Liver (tissue), 9 donors: ENCODE results near the gene AIG1. TPM values are rescaled to one million over a fixed set of nuclear protein-coding genes. Genes with fewer than 3 reads are reported as not detected.

Experiments used
- DNase-seq: peaks from one replicate; pipeline ENCODE4 v3.0.0-alpha.2; 2017; ENCODE audit warnings: low spot score
- H3K27ac ChIP-seq, 2 donors: one replicate each; pipeline ENCODE4 v1.7.0; 2013; ENCODE audit warnings: inconsistent platforms in 2 of 2, low read length in 2 of 2, control low read depth in 1 of 2, low read depth in 1 of 2, mild to moderate bottlenecking in 1 of 2
- H3K27me3 ChIP-seq, 4 donors: one replicate each; pipeline versions ENCODE4 v1.6.1 to v1.7.0; 2013; ENCODE audit warnings: low read length in 3 of 4, inconsistent platforms in 1 of 4, mild to moderate bottlenecking in 1 of 4, moderate library complexity in 1 of 4; ENCODE audit not compliant: control insufficient read depth in 4 of 4, insufficient read depth in 4 of 4
- H3K36me3 ChIP-seq, 4 donors: one replicate each; pipeline versions ENCODE4 v1.6.1 to v1.7.0; 2013; ENCODE audit warnings: low read length in 3 of 4, mild to moderate bottlenecking in 3 of 4, low read depth in 1 of 4, moderate library complexity in 1 of 4; ENCODE audit not compliant: control insufficient read depth in 4 of 4, insufficient read depth in 3 of 4
- H3K4me1 ChIP-seq, 4 donors: one replicate each; pipeline versions ENCODE4 v1.6.1 to v1.7.0; 2013; ENCODE audit warnings: low read length in 3 of 4, mild to moderate bottlenecking in 3 of 4, moderate library complexity in 1 of 4; ENCODE audit not compliant: control insufficient read depth in 4 of 4, insufficient read depth in 4 of 4
- H3K4me3 ChIP-seq, 3 donors: one replicate each; pipeline versions ENCODE4 v1.6.1 to v1.7.0; 2013; ENCODE audit warnings: low read length in 3 of 3, control low read depth in 1 of 3, low read depth in 1 of 3, mild to moderate bottlenecking in 1 of 3
- H3K9ac ChIP-seq, 2 donors: one replicate each; pipeline ENCODE4 v1.7.0; 2013; ENCODE audit warnings: low read length in 2 of 2, mild to moderate bottlenecking in 2 of 2, moderate library complexity in 2 of 2, control low read depth in 1 of 2, low read depth in 1 of 2
- H3K9me3 ChIP-seq, 4 donors: one replicate each; pipeline versions ENCODE4 v1.6.1 to v1.7.0; 2013; ENCODE audit warnings: low read length in 3 of 4; ENCODE audit not compliant: control insufficient read depth in 4 of 4
- EGR1 ChIP-seq, 2 donors: IDR thresholded peaks; 2 replicates each; pipeline ENCODE4 v1.6.1; 2016 to 2018; ENCODE audit warnings: antibody characterized with exemption in 2 of 2, low read depth in 2 of 2
- FOXA1 ChIP-seq: IDR thresholded peaks from 2 replicates; pipeline ENCODE4 v1.6.1; 2016; ENCODE audit warnings: antibody characterized with exemption
- FOXA2 ChIP-seq: IDR thresholded peaks from 2 replicates; pipeline ENCODE4 v1.6.1; 2016; ENCODE audit warnings: antibody characterized with exemption
- GABPA ChIP-seq, 2 donors: IDR thresholded peaks in 1 of 2; conservative IDR thresholded peaks in 1 of 2; 2 replicates each; pipeline ENCODE4 v1.6.1; 2016; ENCODE audit warnings: antibody characterized with exemption in 2 of 2, mild to moderate bottlenecking in 1 of 2, moderate library complexity in 1 of 2
- HNF4A ChIP-seq, 2 donors: conservative IDR thresholded peaks; 2 replicates each; pipeline ENCODE4 v1.6.1; 2016; ENCODE audit warnings: antibody characterized with exemption in 2 of 2, mild to moderate bottlenecking in 2 of 2
- HNF4G ChIP-seq: IDR thresholded peaks from 2 replicates; pipeline ENCODE4 v1.6.1; 2016; ENCODE audit warnings: antibody characterized with exemption
- JUND ChIP-seq, 2 donors: IDR thresholded peaks; 2 replicates each; pipeline ENCODE4 v1.6.1; 2016; ENCODE audit warnings: antibody characterized with exemption in 2 of 2
- MAX ChIP-seq: IDR thresholded peaks from 2 replicates; pipeline ENCODE4 v1.6.1; 2016; ENCODE audit warnings: antibody characterized with exemption
- NR2F2 ChIP-seq: IDR thresholded peaks from 2 replicates; pipeline ENCODE4 v1.6.1; 2016; ENCODE audit warnings: antibody characterized with exemption
- RAD21 ChIP-seq, 2 donors: IDR thresholded peaks; 2 replicates each; pipeline ENCODE4 v1.6.1; 2016; ENCODE audit warnings: antibody characterized with exemption in 2 of 2, mild to moderate bottlenecking in 2 of 2
- RXRA ChIP-seq, 2 donors: IDR thresholded peaks; 2 replicates each; pipeline ENCODE4 v1.6.1; 2017 to 2018; ENCODE audit warnings: antibody characterized with exemption in 2 of 2, mild to moderate bottlenecking in 1 of 2
- SP1 ChIP-seq: IDR thresholded peaks from 2 replicates; pipeline ENCODE4 v1.6.1; 2018; ENCODE audit warnings: antibody characterized with exemption, mild to moderate bottlenecking
- TAF1 ChIP-seq: conservative IDR thresholded peaks from 2 replicates; pipeline ENCODE4 v1.6.1; 2016; ENCODE audit warnings: antibody characterized with exemption, mild to moderate bottlenecking
- YY1 ChIP-seq: IDR thresholded peaks from 2 replicates; pipeline ENCODE4 v1.6.1; 2016; ENCODE audit warnings: antibody characterized with exemption, mild to moderate bottlenecking
- whole genome bisulfite sequencing: extraction: QIAGEN DNeasy Blood & Tissue Kit; methylation state at CpG from one replicate; pipeline ENCODE4 v1.1.7; 2013; 5-methylcytosine and 5-hydroxymethylcytosine counted together
- polyA plus RNA-seq, 2 donors: library from polyadenylated mRNA; stranded (reverse) in 1 of 2; unstranded in 1 of 2; fragments of 200-250 nt in 1 of 2; fragments of >200 nt in 1 of 2; fragmentation: Nextera tagmentation in 1 of 2; extraction: Ambion mirVana in 1 of 2; gene quantifications; one replicate each; pipeline versions ENCODE4 v1.2.1 to v1.2.3, GENCODE V29; 2013 to 2015
- total RNA-seq, 2 donors: library from RNA; depleted of rRNA; stranded (reverse); fragments of >200 nt; gene quantifications; one replicate each; pipeline ENCODE4 v1.2.3, GENCODE V29; 2014
- TF ChIP-seq, protein P1 (sequence below): fragments of 150-350 bp; IDR thresholded peaks from 2 replicates; pipeline ENCODE4 v1.5.1; 2017; ENCODE audit warnings: improper control_type of control experiment, low read depth, low read length; ENCODE audit not compliant: missing input control
- TF ChIP-seq, protein P2 (sequence below): IDR thresholded peaks from 2 replicates; pipeline ENCODE4 v1.6.1; 2016; ENCODE audit warnings: antibody characterized with exemption, mild to moderate bottlenecking
- TF ChIP-seq, protein P3 (sequence below): IDR thresholded peaks from 2 replicates; pipeline ENCODE4 v1.6.1; 2016; ENCODE audit warnings: antibody characterized with exemption
- donor health status: healthy.
- donor health status: healthy.
- donor health status: healthy.
- donor health status: healthy.
- donor health status: healthy.

The AIG1 gene
- total and polyA plus RNA-seq, 4 donors = 74.8 to 169 (median 121) TPM

DNA sequence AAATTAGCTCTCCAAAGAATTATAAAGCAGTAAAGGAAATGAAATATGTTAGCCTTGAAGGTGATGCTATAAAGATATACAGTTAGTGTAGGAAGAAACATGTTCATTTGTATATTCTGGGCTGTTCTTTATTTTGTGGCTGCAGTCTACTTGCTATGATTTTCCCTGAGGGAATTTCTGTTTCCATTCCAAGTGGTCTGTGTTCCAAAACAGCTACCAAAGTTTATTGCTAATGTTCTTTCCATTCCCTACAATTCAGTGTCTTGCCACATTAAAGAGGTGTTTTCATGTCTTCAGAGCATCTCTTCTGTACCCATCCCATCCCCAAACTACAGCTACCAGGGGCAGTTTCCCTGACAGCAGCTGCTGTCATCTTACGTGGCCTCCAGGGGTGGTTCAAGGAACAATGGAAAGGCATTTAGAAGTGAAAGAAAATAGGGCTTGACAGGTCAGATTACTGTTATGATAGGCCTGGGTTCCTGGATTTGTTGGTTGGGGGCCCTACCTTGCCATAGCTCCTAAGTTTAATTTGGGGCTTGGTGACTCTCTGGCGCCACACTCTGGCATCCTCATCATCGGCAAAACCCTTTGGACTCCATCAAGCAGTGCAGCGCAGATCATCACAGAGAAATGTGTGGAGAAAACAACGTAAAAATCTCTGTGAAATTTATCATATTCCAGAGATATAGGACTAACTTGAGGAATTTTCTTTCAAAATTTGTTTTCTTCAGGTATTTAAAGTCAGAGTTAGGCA is 33.8 kb upstream of the AIG1 start:
- TF ChIP-seq RAD21 (IDR thresholded peaks at IDR 0.05) (peak; percentile 77 to 86), EGR1 (IDR thresholded peaks at IDR 0.05; ENCODE audit: low read depth in 2 of 2) (no peak), HNF4G (no peak), TAF1 (no peak)
- TF ChIP-seq, protein P1, sequence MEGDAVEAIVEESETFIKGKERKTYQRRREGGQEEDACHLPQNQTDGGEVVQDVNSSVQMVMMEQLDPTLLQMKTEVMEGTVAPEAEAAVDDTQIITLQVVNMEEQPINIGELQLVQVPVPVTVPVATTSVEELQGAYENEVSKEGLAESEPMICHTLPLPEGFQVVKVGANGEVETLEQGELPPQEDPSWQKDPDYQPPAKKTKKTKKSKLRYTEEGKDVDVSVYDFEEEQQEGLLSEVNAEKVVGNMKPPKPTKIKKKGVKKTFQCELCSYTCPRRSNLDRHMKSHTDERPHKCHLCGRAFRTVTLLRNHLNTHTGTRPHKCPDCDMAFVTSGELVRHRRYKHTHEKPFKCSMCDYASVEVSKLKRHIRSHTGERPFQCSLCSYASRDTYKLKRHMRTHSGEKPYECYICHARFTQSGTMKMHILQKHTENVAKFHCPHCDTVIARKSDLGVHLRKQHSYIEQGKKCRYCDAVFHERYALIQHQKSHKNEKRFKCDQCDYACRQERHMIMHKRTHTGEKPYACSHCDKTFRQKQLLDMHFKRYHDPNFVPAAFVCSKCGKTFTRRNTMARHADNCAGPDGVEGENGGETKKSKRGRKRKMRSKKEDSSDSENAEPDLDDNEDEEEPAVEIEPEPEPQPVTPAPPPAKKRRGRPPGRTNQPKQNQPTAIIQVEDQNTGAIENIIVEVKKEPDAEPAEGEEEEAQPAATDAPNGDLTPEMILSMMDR = peak; percentile 48
- TF ChIP-seq, protein P2, sequence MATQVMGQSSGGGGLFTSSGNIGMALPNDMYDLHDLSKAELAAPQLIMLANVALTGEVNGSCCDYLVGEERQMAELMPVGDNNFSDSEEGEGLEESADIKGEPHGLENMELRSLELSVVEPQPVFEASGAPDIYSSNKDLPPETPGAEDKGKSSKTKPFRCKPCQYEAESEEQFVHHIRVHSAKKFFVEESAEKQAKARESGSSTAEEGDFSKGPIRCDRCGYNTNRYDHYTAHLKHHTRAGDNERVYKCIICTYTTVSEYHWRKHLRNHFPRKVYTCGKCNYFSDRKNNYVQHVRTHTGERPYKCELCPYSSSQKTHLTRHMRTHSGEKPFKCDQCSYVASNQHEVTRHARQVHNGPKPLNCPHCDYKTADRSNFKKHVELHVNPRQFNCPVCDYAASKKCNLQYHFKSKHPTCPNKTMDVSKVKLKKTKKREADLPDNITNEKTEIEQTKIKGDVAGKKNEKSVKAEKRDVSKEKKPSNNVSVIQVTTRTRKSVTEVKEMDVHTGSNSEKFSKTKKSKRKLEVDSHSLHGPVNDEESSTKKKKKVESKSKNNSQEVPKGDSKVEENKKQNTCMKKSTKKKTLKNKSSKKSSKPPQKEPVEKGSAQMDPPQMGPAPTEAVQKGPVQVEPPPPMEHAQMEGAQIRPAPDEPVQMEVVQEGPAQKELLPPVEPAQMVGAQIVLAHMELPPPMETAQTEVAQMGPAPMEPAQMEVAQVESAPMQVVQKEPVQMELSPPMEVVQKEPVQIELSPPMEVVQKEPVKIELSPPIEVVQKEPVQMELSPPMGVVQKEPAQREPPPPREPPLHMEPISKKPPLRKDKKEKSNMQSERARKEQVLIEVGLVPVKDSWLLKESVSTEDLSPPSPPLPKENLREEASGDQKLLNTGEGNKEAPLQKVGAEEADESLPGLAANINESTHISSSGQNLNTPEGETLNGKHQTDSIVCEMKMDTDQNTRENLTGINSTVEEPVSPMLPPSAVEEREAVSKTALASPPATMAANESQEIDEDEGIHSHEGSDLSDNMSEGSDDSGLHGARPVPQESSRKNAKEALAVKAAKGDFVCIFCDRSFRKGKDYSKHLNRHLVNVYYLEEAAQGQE = no peak
- Histone ChIP-seq H3K4me3 (no peak overlapping the region), H3K27me3 (no peaks in the 10 kb centered on the region), H3K36me3 (no peaks in the 10 kb centered on the region), H3K9ac (no peak overlapping the region), H3K9me3 (no peaks in the 10 kb centered on the region), H3K4me1 (no peaks in the 10 kb centered on the region), H3K27ac (no peak overlapping the region)
- WGBS = 61% methylated on average over 5 of the region's 5 CpGs
- no peak for DNase-seq

GRCh38 chr6:143034689-143035334 is 25.9 kb upstream of the AIG1 start:
- H3K27ac ChIP-seq = no peak overlapping the region
- H3K9me3 ChIP-seq = peaks cover 0 to 7% (median 4%) of the 10 kb centered on the region in 4 donors
- DNase-seq = no peak
- no peaks in the 10 kb centered on the region for H3K36me3 ChIP-seq
- no peaks in the 10 kb centered on the region for H3K27me3 ChIP-seq
- 79% methylated on average over 9 of the region's 9 CpGs for WGBS
- no peak overlapping the region for H3K9ac ChIP-seq
- H3K4me1 ChIP-seq = no peaks in the 10 kb centered on the region
- H3K4me3 ChIP-seq = peak overlapping the region in 1 of 3 donors; percentile 20
- no peak for TF ChIP-seq EGR1 (IDR thresholded peaks at IDR 0.05; ENCODE audit: low read depth in 2 of 2)
- TF ChIP-seq, protein P2 = no peak
- TF ChIP-seq, protein P1 = no peak
- no peak for TF ChIP-seq MAX
- no peak for TF ChIP-seq HNF4G
- TF ChIP-seq TAF1 = no peak
- no peak for TF ChIP-seq JUND (IDR thresholded peaks at IDR 0.05)
- TF ChIP-seq RAD21 (IDR thresholded peaks at IDR 0.05) = no peak
- TF ChIP-seq NR2F2 = no peak
- TF ChIP-seq GABPA (IDR thresholded peaks at IDR 0.05 in 1 of 2, conservative IDR thresholded peaks at IDR 0.05 in 1 of 2) = no peak
- TF ChIP-seq HNF4A (conservative IDR thresholded peaks at IDR 0.05) = no peak
- no peak for TF ChIP-seq FOXA2
- no peak for TF ChIP-seq SP1
- TF ChIP-seq, protein P3, sequence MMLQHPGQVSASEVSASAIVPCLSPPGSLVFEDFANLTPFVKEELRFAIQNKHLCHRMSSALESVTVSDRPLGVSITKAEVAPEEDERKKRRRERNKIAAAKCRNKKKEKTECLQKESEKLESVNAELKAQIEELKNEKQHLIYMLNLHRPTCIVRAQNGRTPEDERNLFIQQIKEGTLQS = no peak
- TF ChIP-seq FOXA1 = no peak
- no peak for TF ChIP-seq YY1
- TF ChIP-seq RXRA (IDR thresholded peaks at IDR 0.05) = no peak
